OCI-LY7 (cell line): Measurements from ENCODE around the gene LRRC8E. TPM values are rescaled to one million over a fixed set of nuclear protein-coding genes. Genes with fewer than 3 reads are reported as not detected.

Source experiments
- BruUV-seq: library from RNA; stranded (reverse); fragments of 400-500 nt; replicated peaks from 2 replicates; lab custom pipeline; 2021; lab: Mats Ljungman, UMichigan
- CTCF ChIA-PET: fragments of 300-600 bp; sonication (Branson Sonifier 250); formaldehyde crosslinking; loops from one replicate; lab custom pipeline; 2022; ENCODE audit warnings: antibody characterized with exemption; ENCODE audit not compliant: unreplicated experiment; lab: Charles Lee
- POLR2A ChIA-PET: fragments of 300-600 bp; sonication (Branson Sonifier 250); formaldehyde crosslinking; loops from one replicate; lab custom pipeline; 2022; ENCODE audit warnings: antibody characterized with exemption; lab: Charles Lee
- DNase-seq: peaks from one replicate; pipeline ENCODE4 v3.0.0-alpha.2; 2015; ENCODE audit warnings: low spot score
- H2AFZ ChIP-seq: fragments of 200-600 bp; sonication (generic), shearing (Covaris generic); 2 replicates; pipeline ENCODE4 v1.6.1; 2014; ENCODE audit warnings: mild to moderate bottlenecking, antibody characterized with exemption, low read length, moderate library complexity
- H3K27ac ChIP-seq: fragments of 200-600 bp; sonication (generic); 2 replicates; pipeline ENCODE4 v1.5.1; 2014; ENCODE audit warnings: mixed run types, low read depth, mild to moderate bottlenecking, moderate library complexity, low read length, inconsistent platforms; ENCODE audit not compliant: poor library complexity, severe bottlenecking
- H3K36me3 ChIP-seq: fragments of 200-600 bp; sonication (generic); 2 replicates; pipeline ENCODE4 v1.6.1; 2014; ENCODE audit warnings: mild to moderate bottlenecking, antibody characterized with exemption, low read length, moderate library complexity, mixed read lengths; ENCODE audit not compliant: insufficient read depth
- H3K4me1 ChIP-seq: fragments of 200-600 bp; sonication (generic); 2 replicates; pipeline ENCODE4 v1.5.1; 2014; ENCODE audit warnings: mild to moderate bottlenecking, low read length; ENCODE audit not compliant: insufficient read depth, poor library complexity, severe bottlenecking
- H3K4me2 ChIP-seq: fragments of 200-600 bp; sonication (generic); 2 replicates; pipeline ENCODE4 v1.6.1; 2014; ENCODE audit warnings: mild to moderate bottlenecking, low read length
- H3K4me3 ChIP-seq: fragments of 200-600 bp; sonication (generic); 2 replicates; pipeline ENCODE4 v1.5.1; 2014; ENCODE audit warnings: mild to moderate bottlenecking, low read depth, low read length; ENCODE audit not compliant: poor library complexity, severe bottlenecking
- H3K79me2 ChIP-seq: fragments of 200-600 bp; sonication (generic); 2 replicates; pipeline ENCODE4 v1.6.1; 2016; ENCODE audit warnings: low read depth, mild to moderate bottlenecking, low read length, moderate library complexity, mixed read lengths; ENCODE audit not compliant: insufficient read depth
- H3K9me2 ChIP-seq: fragments of 200-600 bp; sonication (generic); 2 replicates; pipeline ENCODE4 v1.6.1; 2016; ENCODE audit warnings: mild to moderate bottlenecking, low read length, mixed read lengths; ENCODE audit not compliant: insufficient read depth
- H3K9me3 ChIP-seq: fragments of 200-600 bp; sonication (generic); 2 replicates; pipeline ENCODE4 v1.6.1; 2014; ENCODE audit warnings: mild to moderate bottlenecking, mixed run types, low read length, mixed read lengths
- H4K20me1 ChIP-seq: fragments of 200-600 bp; sonication (generic); 2 replicates; pipeline ENCODE4 v1.6.1; 2014; ENCODE audit warnings: mild to moderate bottlenecking, antibody characterized with exemption, low read length, moderate library complexity, mixed read lengths; ENCODE audit not compliant: insufficient read depth
- EZH2phosphoT487 ChIP-seq: fragments of 200-600 bp; sonication (generic); IDR thresholded peaks from 2 replicates; pipeline ENCODE4 v1.6.1; 2018; ENCODE audit warnings: low read depth, borderline replicate concordance, mild to moderate bottlenecking, mixed run types, antibody characterized with exemption, low read length, moderate library complexity, mixed read lengths
- intact Hi-C: fragments of 100-400 bp; cut with micrococcal nuclease; formaldehyde crosslinking; loops from one replicate; pipeline ENCODE4 v1.10.0; 2022; ENCODE audit not compliant: unreplicated experiment
- total RNA-seq, 2 experiments: library from RNA; depleted of rRNA in 1 of 2; stranded (reverse); fragments of >200 nt in 1 of 2; shearing (Covaris generic) in 1 of 2; gene quantifications; 2 replicates each; pipeline ENCODE4 v1.2.3, GENCODE V29; 2014 to 2022
- TF ChIP-seq, protein P1 (sequence below): fragments of 200-600 bp; sonication (generic); conservative IDR thresholded peaks from 2 replicates; pipeline ENCODE4 v1.5.1; 2014; ENCODE audit warnings: mild to moderate bottlenecking, antibody characterized with exemption, low read length, moderate library complexity, mixed read lengths

LRRC8E gene
- total RNA-seq, 2 experiments from 2014 or later: not detected

DNA sequence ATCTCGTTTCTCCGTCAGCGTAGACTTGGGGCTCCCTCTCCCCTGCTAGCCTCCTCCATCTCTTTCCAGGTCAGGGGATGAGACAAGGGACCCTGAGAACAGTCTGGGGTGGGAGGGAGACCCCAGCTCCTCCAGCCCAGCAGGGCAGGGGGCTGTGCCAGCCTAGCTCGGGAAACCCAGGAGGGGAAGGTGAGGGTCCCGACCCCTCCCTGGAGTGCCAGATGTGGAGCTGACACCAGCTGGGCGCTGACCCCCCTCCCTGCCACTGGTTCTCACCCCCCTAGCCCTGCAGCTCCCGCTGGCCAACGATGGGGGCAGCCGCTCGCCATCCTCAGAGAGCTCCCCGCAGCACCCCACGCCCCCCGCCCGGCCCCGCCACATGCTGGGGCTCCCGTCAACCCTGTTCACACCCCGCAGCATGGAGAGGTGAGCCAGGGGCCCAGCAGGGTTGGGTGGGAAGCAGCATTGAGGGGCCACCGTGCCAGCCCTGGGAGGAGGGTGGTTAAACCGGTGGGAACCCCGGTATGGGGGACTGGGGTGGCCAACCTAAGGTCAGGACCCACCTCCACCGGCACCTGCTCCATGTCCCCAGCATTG lies 21.3 kb downstream of the LRRC8E start:
- BruUV-seq: no TSS peak
- TF ChIP-seq, protein P1, sequence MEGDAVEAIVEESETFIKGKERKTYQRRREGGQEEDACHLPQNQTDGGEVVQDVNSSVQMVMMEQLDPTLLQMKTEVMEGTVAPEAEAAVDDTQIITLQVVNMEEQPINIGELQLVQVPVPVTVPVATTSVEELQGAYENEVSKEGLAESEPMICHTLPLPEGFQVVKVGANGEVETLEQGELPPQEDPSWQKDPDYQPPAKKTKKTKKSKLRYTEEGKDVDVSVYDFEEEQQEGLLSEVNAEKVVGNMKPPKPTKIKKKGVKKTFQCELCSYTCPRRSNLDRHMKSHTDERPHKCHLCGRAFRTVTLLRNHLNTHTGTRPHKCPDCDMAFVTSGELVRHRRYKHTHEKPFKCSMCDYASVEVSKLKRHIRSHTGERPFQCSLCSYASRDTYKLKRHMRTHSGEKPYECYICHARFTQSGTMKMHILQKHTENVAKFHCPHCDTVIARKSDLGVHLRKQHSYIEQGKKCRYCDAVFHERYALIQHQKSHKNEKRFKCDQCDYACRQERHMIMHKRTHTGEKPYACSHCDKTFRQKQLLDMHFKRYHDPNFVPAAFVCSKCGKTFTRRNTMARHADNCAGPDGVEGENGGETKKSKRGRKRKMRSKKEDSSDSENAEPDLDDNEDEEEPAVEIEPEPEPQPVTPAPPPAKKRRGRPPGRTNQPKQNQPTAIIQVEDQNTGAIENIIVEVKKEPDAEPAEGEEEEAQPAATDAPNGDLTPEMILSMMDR: no peak
- no peak for TF ChIP-seq EZH2phosphoT487

DNA sequence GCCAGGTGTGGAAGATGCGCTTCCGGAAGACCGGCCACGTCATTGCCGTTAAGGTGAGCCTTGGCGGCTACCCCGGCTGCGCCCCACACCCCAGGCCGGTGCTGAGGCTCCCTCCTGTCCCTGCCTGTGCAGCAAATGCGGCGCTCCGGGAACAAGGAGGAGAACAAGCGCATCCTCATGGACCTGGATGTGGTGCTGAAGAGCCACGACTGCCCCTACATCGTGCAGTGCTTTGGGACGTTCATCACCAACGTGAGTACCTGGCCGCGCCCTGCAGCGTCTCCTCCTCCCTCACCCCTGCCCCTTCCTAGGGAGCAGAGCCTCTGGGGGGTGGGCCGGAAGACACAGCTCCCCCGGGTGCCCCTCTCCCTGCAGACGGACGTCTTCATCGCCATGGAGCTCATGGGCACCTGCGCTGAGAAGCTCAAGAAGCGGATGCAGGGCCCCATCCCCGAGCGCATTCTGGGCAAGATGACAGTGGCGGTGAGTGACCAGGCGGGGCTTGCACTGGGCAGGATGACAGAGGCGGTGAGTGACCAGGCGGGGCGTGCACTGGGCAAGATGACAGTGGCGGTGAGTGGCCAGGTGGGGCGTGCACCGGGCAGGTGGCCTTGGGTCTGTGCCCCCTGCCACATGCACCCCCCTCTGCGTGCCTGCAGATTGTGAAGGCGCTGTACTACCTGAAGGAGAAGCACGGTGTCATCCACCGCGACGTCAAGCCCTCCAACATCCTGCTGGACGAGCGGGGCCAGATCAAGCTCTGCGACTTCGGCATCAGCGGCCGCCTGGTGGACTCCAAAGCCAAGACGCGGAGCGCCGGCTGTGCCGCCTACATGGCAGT lies 22.2 kb downstream of the LRRC8E start:
- no peaks in the 10 kb centered on the region for H3K9me2 ChIP-seq
- BruUV-seq: no TSS peak
- peaks cover under 1% of the 10 kb centered on the region for H3K4me1 ChIP-seq
- TF ChIP-seq EZH2phosphoT487: no peak
- TF ChIP-seq, protein P1: no peak
- DNase-seq: no peak
- H3K27ac ChIP-seq: no peak overlapping the region
- intact Hi-C loops: no loop called here
- H3K79me2 ChIP-seq: peaks cover 8% of the 10 kb centered on the region
- no peak overlapping the region for H2AFZ ChIP-seq
- POLR2A ChIA-PET: no interaction called here
- H3K4me3 ChIP-seq: no peak overlapping the region
- peaks cover 46% of the 10 kb centered on the region for H3K36me3 ChIP-seq
- H4K20me1 ChIP-seq: no peaks in the 10 kb centered on the region
- H3K4me2 ChIP-seq: no peak overlapping the region
- no peaks in the 10 kb centered on the region for H3K9me3 ChIP-seq
- CTCF ChIA-PET: interaction anchor here (0.7 to 1.1 kb wide), 2 partner anchors 9 to 10 kb away, joined by 3 to 4 read pairs; partner anchors contain the start of gene SNAPC2

More for the DNA sequence above, 21.3 kb downstream of the LRRC8E start:
- ChIA-PET CTCF (no interaction called here), POLR2A (no interaction called here)
- Histone ChIP-seq H3K27ac (no peak overlapping the region), H3K9me3 (no peaks in the 10 kb centered on the region), H2AFZ (no peak overlapping the region), H3K36me3 (peaks cover 46% of the 10 kb centered on the region), H3K4me1 (peaks cover 10% of the 10 kb centered on the region), H3K79me2 (peaks cover 18% of the 10 kb centered on the region), H3K4me2 (no peak overlapping the region), H4K20me1 (0 out of 2 replicates have a peak, but pooled peaks cover 6% of the 10 kb centered on the region), H3K4me3 (no peak overlapping the region), H3K9me2 (no peaks in the 10 kb centered on the region)
- intact Hi-C loops: no loop called here
- no peak for DNase-seq
